ENCODE measurements around the gene TBC1D12.
"Not testable (repeated sequence)": the region's sequence is repeated elsewhere in the genome, so short reads cannot be mapped to it uniquely, and the experiment has no call there.

Gene TBC1D12

GRCh38 chr10:94531550-94531949 is 129.2 kb downstream of the TBC1D12 start:
- in situ Hi-C loops (cut with HindIII; ENCODE audit: low sequenced_read_pairs) = not testable (repeated sequence)

- in situ Hi-C loops (cut with HindIII; ENCODE audit: low sequenced_read_pairs) = no loop called here
These were observed 130.7 kb downstream of the TBC1D12 start for GRCh38 chr10:94533027-94533426.

- in situ Hi-C loops (cut with HindIII; ENCODE audit: low sequenced_read_pairs) = not testable (repeated sequence)
These were observed 139.9 kb downstream of the TBC1D12 start for GRCh38 chr10:94542282-94542681.

GRCh38 chr10:94545391-94546048 is 143.2 kb downstream of the TBC1D12 start, which contains the start of gene HELLS:
HELLS (plus strand) TSS chr10:94545788; CDS start chr10:94545922, 134 bp downstream.
- in situ Hi-C loops (cut with HindIII; ENCODE audit: low sequenced_read_pairs) = no loop called here

- in situ Hi-C loops (cut with HindIII; ENCODE audit: low sequenced_read_pairs) = no loop called here
These were observed 143.9 kb downstream of the TBC1D12 start for GRCh38 chr10:94546049-94546900.

- in situ Hi-C loops (cut with HindIII; ENCODE audit: low sequenced_read_pairs) = no loop called here
These were observed 144.5 kb downstream of the TBC1D12 start for GRCh38 chr10:94546901-94547185.

- in situ Hi-C loops (cut with HindIII; ENCODE audit: low sequenced_read_pairs) = no loop called here
These were observed 146.9 kb downstream of the TBC1D12 start for GRCh38 chr10:94549221-94549620.

- in situ Hi-C loops (cut with HindIII; ENCODE audit: low sequenced_read_pairs) = not testable (repeated sequence)
These were observed 165.5 kb downstream of the TBC1D12 start for GRCh38 chr10:94567714-94568307.

GRCh38 chr10:94571081-94571480 is 168.7 kb downstream of the TBC1D12 start:
- in situ Hi-C loops (cut with HindIII; ENCODE audit: low sequenced_read_pairs) = no loop called here

GRCh38 chr10:94571528-94571927 is 169.2 kb downstream of the TBC1D12 start:
- in situ Hi-C loops (cut with HindIII; ENCODE audit: low sequenced_read_pairs) = no loop called here

GRCh38 chr10:94578790-94579189 is 176.4 kb downstream of the TBC1D12 start:
- in situ Hi-C loops (cut with HindIII; ENCODE audit: low sequenced_read_pairs) = no loop called here

GRCh38 chr10:94583124-94583523 is 180.8 kb downstream of the TBC1D12 start:
- in situ Hi-C loops (cut with HindIII; ENCODE audit: low sequenced_read_pairs) = no loop called here
